ENCODE results near the gene HSPA1A. TPM values are rescaled to one million over a fixed set of nuclear protein-coding genes. Genes with fewer than 3 reads are reported as not detected.
A peak's percentile ranks its signal among the peaks of the same experiment; 100 is the strongest.

The HSPA1A gene
- total and polyA plus RNA-seq, 9 of the 15 experiments (the other 6 are each of a cell fraction or from before 2014, with no cell fraction given): 2.2 to 273 (median 107) TPM

- TF ChIP-seq ZMIZ1 (IDR thresholded peaks at IDR 0.05; ENCODE audit: low read depth in 2 of 2, low read length in 2 of 2) (no peak), RAD51 (IDR thresholded peaks at IDR 0.05; ENCODE audit: borderline replicate concordance, low read depth) (peak; percentile 99), ZNF282 (CRISPR knock-in tag; IDR thresholded peaks at IDR 0.05) (no peak), ZNF79 (CRISPR knock-in tag; IDR thresholded peaks at IDR 0.05; ENCODE audit: low read depth) (no peak), CTCFL (IDR thresholded peaks at IDR 0.05; ENCODE audit: borderline replicate concordance, insufficient read depth, low read depth, low read length, poor library complexity, severe bottlenecking) (no peak), RFX1 (IDR thresholded peaks at IDR 0.05) (no peak), NR0B1 (IDR thresholded peaks at IDR 0.05; ENCODE audit: partially characterized antibody) (no peak), FOXP1 (CRISPR knock-in tag; IDR thresholded peaks at IDR 0.05) (no peak), RBM25 (IDR thresholded peaks at IDR 0.05; ENCODE audit: low read depth, low read length, severe bottlenecking) (peak; percentile 56), NFE2L1 (tag; IDR thresholded peaks at IDR 0.05; ENCODE audit: borderline replicate concordance, low read depth) (no peak), CCAR2 (IDR thresholded peaks at IDR 0.05; ENCODE audit: low read depth, low read length) (no peak), CREM (IDR thresholded peaks at IDR 0.05; ENCODE audit: low read depth) (peak; percentile 96), ZNF146 (CRISPR knock-in tag; IDR thresholded peaks at IDR 0.05; ENCODE audit: unreplicated experiment) (peak; percentile 1), ZSCAN29 (IDR thresholded peaks at IDR 0.05) (no peak; the same call in 1 of the 2 replicates), GATAD2A (IDR thresholded peaks at IDR 0.05) (peak; percentile 52; the same call in 1 of the 2 replicates), KLF1 (tag; IDR thresholded peaks at IDR 0.05) (no peak), HMG20B (CRISPR knock-in tag; IDR thresholded peaks at IDR 0.05) (0 out of 2 replicates have a peak, but pooled peaks have one; percentile 22), ETS2 (tag; IDR thresholded peaks at IDR 0.05; ENCODE audit: borderline replicate concordance, poor library complexity, severe bottlenecking) (no peak), MECOM (CRISPR knock-in tag; IDR thresholded peaks at IDR 0.05) (0 out of 2 replicates have a peak, but pooled peaks have one; percentile 57), HNRNPK (IDR thresholded peaks at IDR 0.05; ENCODE audit: low read depth, low read length, poor library complexity, severe bottlenecking) (no peak), ZKSCAN3 (CRISPR knock-in tag; IDR thresholded peaks at IDR 0.05) (no peak)
Measured at GRCh38 chr6:31862344-31863235, 47.2 kb downstream of the HSPA1A start, which contains the start of gene NEU1 (continued).
